HUES64 (cell line): ENCODE data around the gene SLC30A9.
A peak's percentile ranks its signal among the peaks of the same experiment; 100 is the strongest.

Experiments
- H3K27ac ChIP-seq: 2 replicates; pipeline ENCODE4 v1.7.0; 2013; ENCODE audit warnings: low read depth, low read length, inconsistent platforms
- H3K27me3 ChIP-seq: 2 replicates; pipeline ENCODE4 v1.6.1; 2013; ENCODE audit warnings: mild to moderate bottlenecking, low read length; ENCODE audit not compliant: insufficient read depth
- H3K36me3 ChIP-seq: 2 replicates; pipeline ENCODE4 v1.6.1; 2013; ENCODE audit warnings: mild to moderate bottlenecking, low read length; ENCODE audit not compliant: insufficient read depth
- H3K4me1 ChIP-seq: 2 replicates; pipeline ENCODE4 v1.6.1; 2013; ENCODE audit warnings: mild to moderate bottlenecking, low read length, moderate library complexity; ENCODE audit not compliant: insufficient read depth
- H3K4me3 ChIP-seq: 2 replicates; pipeline ENCODE4 v1.5.1; 2013; ENCODE audit warnings: mild to moderate bottlenecking, low read length, moderate library complexity
- H3K9ac ChIP-seq: 2 replicates; pipeline ENCODE4 v1.6.1; 2013; ENCODE audit warnings: mild to moderate bottlenecking, low read depth, low read length
- H3K9me3 ChIP-seq: 2 replicates; pipeline ENCODE4 v1.6.1; 2013; ENCODE audit warnings: low read depth, low read length; ENCODE audit not compliant: insufficient read depth
- WGBS: fragments of 150-250, 120-280 bp; methylation state at CpG from one replicate; pipeline ENCODE4 v1.1.7; 2013; ENCODE audit warnings: missing lambda C conversion rate; 5-methylcytosine and 5-hydroxymethylcytosine counted together

Gene SLC30A9

GRCh38 chr4:41976775-41977516 is 13.4 kb upstream of the SLC30A9 start:
- Histone ChIP-seq H3K27me3 (no peaks in the 10 kb centered on the region), H3K27ac (no peak overlapping the region), H3K36me3 (no peaks in the 10 kb centered on the region), H3K4me3 (no peak overlapping the region), H3K9me3 (no peaks in the 10 kb centered on the region), H3K9ac (no peak overlapping the region), H3K4me1 (peaks cover 9% of the 10 kb centered on the region)
- 76% methylated on average over 1 of the region's 1 CpG for WGBS

DNA sequence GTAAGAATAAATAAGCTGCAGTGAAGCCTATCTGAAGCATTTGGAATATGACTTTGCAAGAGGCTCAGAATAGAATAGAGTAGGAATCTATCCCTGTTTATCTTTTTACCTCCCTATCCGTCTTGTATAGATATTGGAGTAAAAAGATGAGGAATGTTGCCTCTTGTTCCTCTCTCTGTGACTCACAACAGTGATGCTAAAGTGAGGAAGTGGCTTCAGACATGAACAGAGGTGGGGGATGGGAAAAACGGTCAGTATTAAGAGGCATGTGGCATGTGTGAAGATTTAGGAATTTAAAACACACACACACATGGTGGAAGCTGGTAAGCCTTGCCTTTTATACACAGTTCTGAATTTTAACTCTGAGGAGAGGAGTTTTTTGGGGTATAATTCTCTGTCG is 12.6 kb upstream of the SLC30A9 start:
- Histone ChIP-seq H3K27ac (no peak overlapping the region), H3K9me3 (no peaks in the 10 kb centered on the region), H3K27me3 (no peaks in the 10 kb centered on the region), H3K4me3 (no peak overlapping the region), H3K9ac (no peak overlapping the region), H3K4me1 (peaks cover 12% of the 10 kb centered on the region), H3K36me3 (no peaks in the 10 kb centered on the region)
- 78% methylated on average over 2 of the region's 3 CpGs for WGBS

DNA sequence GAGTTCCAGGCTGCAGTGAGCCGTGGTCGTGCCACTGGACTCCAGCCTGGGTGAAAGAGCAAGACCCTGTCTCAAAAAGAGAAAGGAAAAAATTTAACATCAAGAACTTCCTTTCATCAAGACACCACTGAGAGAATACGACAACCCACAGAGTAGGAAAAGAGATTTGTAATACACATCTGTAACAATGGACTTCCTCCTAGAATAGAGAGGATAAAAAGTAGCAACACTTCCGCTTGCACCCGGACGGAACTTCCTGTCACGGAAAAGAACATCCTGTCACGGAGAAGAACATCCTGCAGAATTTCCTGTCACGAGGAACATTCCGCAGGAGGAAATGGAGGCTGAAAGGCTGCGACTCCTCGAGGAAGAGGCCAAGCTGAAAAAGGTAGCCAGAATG is 8.9 kb upstream of the SLC30A9 start, which contains the start of gene DCAF4L1:
TSS of gene DCAF4L1 (plus strand) at position 301 of the 400 bp plus-strand sequence. CDS start at position 338, 37 bp downstream.
- Histone ChIP-seq H3K36me3 (no peaks in the 10 kb centered on the region), H3K9ac (no peak within 1 kb of the TSS), H3K27ac (no peak within 1 kb of the TSS), H3K4me1 (peaks cover 43% of the 10 kb centered on the region), H3K27me3 (no peaks in the 10 kb centered on the region), H3K4me3 (no peak within 1 kb of the TSS), H3K9me3 (no peaks in the 10 kb centered on the region)
- 96% methylated on average over 11 of the region's 12 CpGs for WGBS

GRCh38 chr4:41982716-41983115 is 7.6 kb upstream of the SLC30A9 start:
- Histone ChIP-seq H3K4me1 (peaks cover 37% of the 10 kb centered on the region), H3K9me3 (no peaks in the 10 kb centered on the region), H3K9ac (no peak overlapping the region), H3K27ac (no peak overlapping the region), H3K27me3 (no peaks in the 10 kb centered on the region), H3K4me3 (no peak overlapping the region), H3K36me3 (no peaks in the 10 kb centered on the region)
- WGBS: 94% methylated on average over 22 of the region's 22 CpGs

DNA sequence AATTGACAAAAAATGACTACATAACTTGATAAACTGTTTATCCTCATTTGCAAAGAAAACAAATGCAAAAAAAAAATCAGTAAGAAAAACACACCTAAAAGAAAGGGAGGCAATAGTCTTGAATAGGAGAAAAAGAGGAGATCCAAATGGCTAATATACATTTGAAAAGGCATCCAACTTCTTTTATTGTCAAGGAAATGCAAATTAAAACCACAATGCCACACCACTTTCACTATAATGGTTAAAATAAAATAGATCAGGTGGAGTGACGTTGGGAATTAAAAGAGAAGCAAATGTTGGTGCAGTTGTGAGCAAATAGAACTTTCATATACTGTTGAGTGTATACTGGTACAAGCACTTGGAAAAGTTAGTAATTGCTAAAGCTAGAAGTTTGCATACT is 5.2 kb upstream of the SLC30A9 start:
- Histone ChIP-seq H3K36me3 (no peaks in the 10 kb centered on the region), H3K4me3 (peak overlapping the region; percentile 31), H3K9ac (no peak overlapping the region), H3K9me3 (no peaks in the 10 kb centered on the region), H3K4me1 (peaks cover 41% of the 10 kb centered on the region), H3K27me3 (no peaks in the 10 kb centered on the region), H3K27ac (peak overlapping the region; percentile 39)
- 15% methylated on average over 1 of the region's 1 CpG for WGBS

DNA sequence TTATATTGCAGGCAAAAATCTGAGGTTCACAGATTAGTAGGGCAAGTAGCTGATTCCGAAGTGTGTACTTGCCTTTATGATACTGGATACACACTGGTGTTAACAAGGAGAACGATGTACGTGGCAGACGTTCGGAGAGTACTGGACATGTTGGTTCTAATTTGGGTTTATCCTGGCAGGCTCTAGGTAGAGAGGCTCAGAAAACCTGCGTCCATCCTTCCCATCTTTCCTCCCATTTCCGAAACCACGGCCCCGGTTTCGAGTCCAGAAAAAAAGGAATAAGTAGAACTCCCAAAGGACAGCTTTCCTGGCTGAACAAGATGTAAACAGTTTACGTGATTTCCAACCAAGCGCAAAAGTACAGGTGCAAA is 351 bp upstream of the SLC30A9 start:
- no peaks in the 10 kb centered on the region for H3K9me3 ChIP-seq
- WGBS: 2% methylated on average over 12 of the region's 12 CpGs
- peak overlapping the region; percentile 87 for H3K4me3 ChIP-seq
- no peak overlapping the region for H3K27ac ChIP-seq
- peak overlapping the region; percentile 85 for H3K9ac ChIP-seq
- H3K4me1 ChIP-seq: peaks cover 24% of the 10 kb centered on the region
- no peaks in the 10 kb centered on the region for H3K27me3 ChIP-seq
- no peaks in the 10 kb centered on the region for H3K36me3 ChIP-seq

DNA sequence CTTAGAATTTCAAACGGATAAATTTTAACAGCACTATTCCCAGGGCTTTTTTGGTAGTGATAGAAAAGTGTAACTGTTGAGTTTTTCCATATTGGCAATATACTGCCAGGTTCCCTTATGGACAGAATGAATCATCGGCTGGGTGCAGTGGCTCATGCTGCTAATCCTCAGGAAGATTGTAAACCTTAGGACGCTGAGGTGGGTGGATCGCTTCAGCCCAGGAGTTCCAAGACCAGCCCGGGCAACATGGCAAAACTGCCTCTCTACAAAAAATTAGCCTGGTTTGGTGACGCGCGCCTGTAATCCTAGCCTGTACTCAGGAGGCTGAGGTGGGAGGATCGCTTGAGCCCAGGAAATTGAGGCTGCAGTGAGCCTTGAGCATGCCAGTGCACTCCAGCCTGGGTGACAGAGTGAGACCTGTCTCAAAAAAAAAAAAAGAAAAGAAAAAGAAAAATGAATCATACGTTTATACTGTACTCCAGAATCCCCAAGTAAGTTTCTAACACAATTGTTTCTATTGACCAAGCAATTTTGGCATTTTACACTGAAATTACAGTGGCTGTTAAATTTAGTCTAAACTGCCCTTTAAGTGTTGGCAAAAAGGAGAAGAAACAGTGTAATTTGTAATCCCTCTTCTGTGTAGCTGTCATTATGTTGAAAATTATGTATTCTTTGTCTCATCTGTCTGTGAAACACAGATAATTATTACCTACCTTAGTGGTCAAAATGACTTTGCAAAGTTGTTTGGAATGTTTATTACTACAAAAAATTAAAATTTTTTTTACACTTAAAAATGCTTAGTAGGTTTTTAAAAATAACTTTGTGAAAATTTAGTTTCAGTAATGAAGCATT is 1.8 kb downstream of the SLC30A9 start:
- no peak overlapping the region for H3K9ac ChIP-seq
- WGBS: 92% methylated on average over 10 of the region's 10 CpGs
- H3K27ac ChIP-seq: no peak overlapping the region
- peak overlapping the region; percentile 87 for H3K4me3 ChIP-seq
- H3K27me3 ChIP-seq: no peaks in the 10 kb centered on the region
- peaks cover 12% of the 10 kb centered on the region; the same call in 1 of the 2 replicates for H3K4me1 ChIP-seq
- no peaks in the 10 kb centered on the region for H3K9me3 ChIP-seq
- H3K36me3 ChIP-seq: no peaks in the 10 kb centered on the region

DNA sequence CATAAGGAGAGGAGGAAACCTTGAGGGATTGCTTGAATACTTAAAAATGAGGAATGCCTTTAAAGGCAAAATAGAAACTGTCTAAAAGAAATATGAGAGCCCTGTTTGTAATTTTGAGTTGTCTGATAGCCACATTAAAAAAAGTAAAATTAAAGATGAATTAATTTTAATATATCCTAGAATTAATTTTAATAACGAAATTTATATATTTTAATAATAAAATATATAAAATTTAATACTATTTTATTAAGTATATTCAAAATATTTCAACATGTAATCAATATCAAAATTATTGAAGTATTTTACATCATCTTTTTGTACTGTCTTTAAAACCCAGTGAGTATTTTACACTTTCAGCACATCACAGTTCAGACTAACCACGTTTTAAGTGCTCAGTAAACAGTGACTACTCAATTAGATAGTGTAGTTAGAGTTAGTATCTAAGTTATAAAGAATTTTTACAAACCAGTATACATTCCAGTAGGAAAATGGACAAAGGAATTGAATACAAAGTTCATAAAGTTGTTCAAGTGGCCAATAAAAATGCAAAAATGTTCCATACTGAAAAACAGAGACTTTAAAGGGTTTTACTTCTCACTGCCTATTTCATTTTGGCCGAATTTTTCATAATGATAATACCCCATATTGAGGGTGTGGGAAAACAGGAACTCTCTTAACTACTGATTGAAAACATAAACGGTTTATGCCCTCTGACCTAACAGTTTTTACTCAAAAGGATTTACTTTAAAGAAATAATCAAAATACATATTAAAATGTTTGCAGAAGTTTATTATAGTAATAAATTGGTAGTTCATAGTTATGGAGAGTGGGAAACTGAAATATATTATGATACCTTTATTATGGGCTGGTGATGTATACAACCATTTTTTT is 2.9 kb downstream of the SLC30A9 start:
- Histone ChIP-seq H3K9ac (no peak overlapping the region), H3K4me3 (no peak overlapping the region), H3K36me3 (no peaks in the 10 kb centered on the region), H3K9me3 (no peaks in the 10 kb centered on the region), H3K27me3 (no peaks in the 10 kb centered on the region), H3K4me1 (peaks cover 12% of the 10 kb centered on the region; the same call in 1 of the 2 replicates), H3K27ac (no peak overlapping the region)
- 80% methylated on average over 1 of the region's 4 CpGs for WGBS

GRCh38 chr4:41994461-41994985 is 4.2 kb downstream of the SLC30A9 start:
- Histone ChIP-seq H3K4me3 (no peak overlapping the region), H3K9me3 (no peaks in the 10 kb centered on the region), H3K27me3 (no peaks in the 10 kb centered on the region), H3K4me1 (peaks cover 6% of the 10 kb centered on the region; the same call in 1 of the 2 replicates), H3K27ac (no peak overlapping the region), H3K9ac (no peak overlapping the region), H3K36me3 (no peaks in the 10 kb centered on the region)
- 93% methylated on average over 3 of the region's 3 CpGs for WGBS

GRCh38 chr4:41998019-41998418 is 7.7 kb downstream of the SLC30A9 start:
- H3K4me3 ChIP-seq: no peak overlapping the region
- H3K27ac ChIP-seq: no peak overlapping the region
- H3K9ac ChIP-seq: no peak overlapping the region
- H3K36me3 ChIP-seq: peaks cover 14% of the 10 kb centered on the region; the same call in 1 of the 2 replicates
- no peaks in the 10 kb centered on the region for H3K9me3 ChIP-seq
- no peaks in the 10 kb centered on the region for H3K4me1 ChIP-seq
- 91% methylated on average over 3 of the region's 3 CpGs for WGBS
- no peaks in the 10 kb centered on the region for H3K27me3 ChIP-seq
